Hepatocyte (in vitro differentiated cells): ENCODE measurements around the gene TMC6. TPM values are rescaled to one million over a fixed set of nuclear protein-coding genes. Genes with fewer than 3 reads are reported as not detected.

ENCODE experiments used
- DNase-seq: peaks from one replicate; pipeline ENCODE4 v3.0.0-alpha.2; 2016; ENCODE audit warnings: low spot score
- H2AFZ ChIP-seq: fragments of 200-600 bp; sonication (generic); 2 replicates; pipeline ENCODE4 v1.6.0; 2016; ENCODE audit warnings: antibody characterized with exemption, mild to moderate bottlenecking
- H3K27ac ChIP-seq: fragments of 200-600 bp; sonication (generic); 2 replicates; pipeline ENCODE4 v1.5.1; 2016; ENCODE audit warnings: mild to moderate bottlenecking
- H3K27me3 ChIP-seq: fragments of 200-600 bp; sonication (generic); 2 replicates; pipeline ENCODE4 v1.6.1; 2016
- H3K36me3 ChIP-seq: fragments of 200-600 bp; sonication (generic); replicated peaks from 2 replicates; pipeline ENCODE4 v1.5.1; 2016; ENCODE audit warnings: low read depth; ENCODE audit not compliant: insufficient read depth
- H3K4me1 ChIP-seq: fragments of 200-600 bp; sonication (generic); 2 replicates; pipeline ENCODE4 v1.5.1; 2016; ENCODE audit warnings: mild to moderate bottlenecking, moderate library complexity; ENCODE audit not compliant: insufficient read depth
- H3K4me2 ChIP-seq: fragments of 200-600 bp; sonication (generic); 2 replicates; pipeline ENCODE4 v1.6.0; 2016
- H3K4me3 ChIP-seq: fragments of 200-600 bp; sonication (generic); 2 replicates; pipeline ENCODE4 v1.5.1; 2016; ENCODE audit warnings: mild to moderate bottlenecking
- H3K79me2 ChIP-seq: fragments of 200-600 bp; sonication (generic); 2 replicates; pipeline ENCODE4 v1.6.0; 2017; ENCODE audit warnings: mild to moderate bottlenecking
- H3K9me2 ChIP-seq: fragments of 200-600 bp; sonication (generic); replicated peaks from 2 replicates; pipeline ENCODE4 v1.6.0; 2017; ENCODE audit warnings: mild to moderate bottlenecking; ENCODE audit not compliant: insufficient read depth
- H3K9me3 ChIP-seq: fragments of 200-600 bp; sonication (generic); 2 replicates; pipeline ENCODE4 v1.5.1; 2016; ENCODE audit warnings: low read depth, mild to moderate bottlenecking
- H4K20me1 ChIP-seq: fragments of 200-600 bp; sonication (generic); 2 replicates; pipeline ENCODE4 v1.6.0; 2016; ENCODE audit warnings: mild to moderate bottlenecking; ENCODE audit not compliant: insufficient read depth, poor library complexity, severe bottlenecking
- CTCF ChIP-seq: fragments of 200-600 bp; sonication (generic); IDR thresholded peaks from 2 replicates; pipeline ENCODE4 v1.5.1; 2016; ENCODE audit warnings: antibody characterized with exemption, mild to moderate bottlenecking; ENCODE audit not compliant: poor library complexity
- EZH2 ChIP-seq: fragments of 200-600 bp; sonication (generic); IDR thresholded peaks from 2 replicates; pipeline ENCODE4 v1.6.1; 2016; ENCODE audit warnings: antibody characterized with exemption, mild to moderate bottlenecking, borderline replicate concordance
- EZH2phosphoT487 ChIP-seq: fragments of 200-600 bp; sonication (generic); IDR thresholded peaks from one replicate; pipeline ENCODE4 v1.6.1; 2018; ENCODE audit warnings: antibody characterized with exemption, mild to moderate bottlenecking, low read depth, moderate library complexity; ENCODE audit not compliant: unreplicated experiment, severe bottlenecking
- WGBS: methylation state at CpG from one replicate; pipeline ENCODE4 v1.1.6; 2016; ENCODE audit warnings: low lambda C conversion rate; ENCODE audit errors: missing lambda C conversion rate; 5-methylcytosine and 5-hydroxymethylcytosine counted together
- polyA plus RNA-seq: library from polyadenylated mRNA; unstranded; fragments of >200 nt; fragmentation: Nextera tagmentation; extraction: Ambion mirVana; gene quantifications from 2 replicates; pipeline ENCODE4 v1.2.1, GENCODE V29; 2016
- total RNA-seq: library from RNA; depleted of rRNA; stranded (reverse); fragments of >200 nt; gene quantifications from 2 replicates; pipeline ENCODE4 v1.2.3, GENCODE V29; 2014

Gene TMC6
- total and polyA plus RNA-seq, 2 experiments from 2014 or later: 26.7 to 57.9 TPM

- no peaks in the 10 kb centered on the region for H3K9me3 ChIP-seq
- H3K27me3 ChIP-seq: no peaks in the 10 kb centered on the region
- no peak overlapping the region for H3K4me3 ChIP-seq
- H3K4me2 ChIP-seq: no peak overlapping the region
- H4K20me1 ChIP-seq: no peaks in the 10 kb centered on the region
- no peak overlapping the region for H2AFZ ChIP-seq
- H3K4me1 ChIP-seq: peaks cover 7% of the 10 kb centered on the region
- H3K79me2 ChIP-seq: no peaks in the 10 kb centered on the region
- no peak overlapping the region for H3K27ac ChIP-seq
- no peak for TF ChIP-seq CTCF
- no peak for TF ChIP-seq EZH2phosphoT487
- no peak for TF ChIP-seq EZH2
- no peaks in the 10 kb centered on the region for H3K9me2 ChIP-seq
- WGBS: 89% methylated on average over 11 of the region's 11 CpGs
- no peaks in the 10 kb centered on the region for H3K36me3 ChIP-seq
- DNase-seq: no peak
Measured at GRCh38 chr17:78154903-78155811, 26.6 kb upstream of the TMC6 start.

- Histone ChIP-seq H3K4me1 (peaks cover 7% of the 10 kb centered on the region), H2AFZ (peak overlapping the region; percentile 6), H3K27me3 (no peaks in the 10 kb centered on the region), H3K9me2 (no peaks in the 10 kb centered on the region), H3K27ac (peak overlapping the region; percentile 35), H3K79me2 (no peaks in the 10 kb centered on the region), H4K20me1 (no peaks in the 10 kb centered on the region), H3K4me2 (peak overlapping the region; percentile 31), H3K4me3 (no peak overlapping the region), H3K36me3 (no peaks in the 10 kb centered on the region), H3K9me3 (no peaks in the 10 kb centered on the region)
- TF ChIP-seq EZH2phosphoT487 (no peak), EZH2 (no peak), CTCF (no peak)
- 49% methylated on average over 7 of the region's 7 CpGs for WGBS
- peak; percentile 60 for DNase-seq
Measured at GRCh38 chr17:78151514-78152008, 23.0 kb upstream of the TMC6 start.

DNA sequence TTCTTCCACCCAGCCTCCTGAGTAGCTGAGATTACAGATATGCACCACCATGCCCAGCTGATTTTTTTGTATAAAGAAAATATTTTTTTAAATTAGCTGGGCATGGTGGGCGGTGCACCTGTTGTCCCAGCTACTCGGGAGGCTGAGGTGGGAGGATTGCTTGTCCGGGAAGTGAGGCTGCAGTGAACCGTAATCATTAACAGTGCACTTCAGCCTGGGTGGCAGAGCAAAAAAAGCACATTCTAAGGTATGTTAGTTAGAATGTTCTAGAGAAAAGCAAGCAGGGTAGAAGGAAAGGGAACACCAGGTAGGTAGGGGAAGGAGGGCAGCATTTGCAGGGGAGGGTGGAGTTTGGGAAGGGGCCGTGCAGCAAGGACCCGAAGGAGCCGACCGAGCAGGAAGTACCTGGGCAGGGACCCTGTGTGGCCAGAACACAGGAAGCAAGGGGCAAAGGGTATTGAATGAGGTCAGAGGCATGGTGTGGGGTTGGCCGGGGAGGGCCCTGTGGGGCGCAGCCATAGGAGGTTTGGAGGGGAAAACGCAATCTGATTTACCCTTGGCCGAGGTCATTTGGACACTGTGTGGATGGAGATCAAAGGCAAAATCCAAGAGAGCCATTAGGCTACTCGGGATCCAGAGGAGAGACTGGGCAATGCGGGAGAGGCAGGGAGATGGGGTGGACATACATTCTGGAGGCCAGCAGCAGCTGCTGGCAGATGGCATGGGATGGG lies 19.9 kb upstream of the TMC6 start:
- H3K9me3 ChIP-seq: no peaks in the 10 kb centered on the region
- H3K9me2 ChIP-seq: no peaks in the 10 kb centered on the region
- no peaks in the 10 kb centered on the region for H3K79me2 ChIP-seq
- no peak overlapping the region for H3K4me2 ChIP-seq
- H3K36me3 ChIP-seq: no peaks in the 10 kb centered on the region
- no peak for TF ChIP-seq CTCF
- TF ChIP-seq EZH2: no peak
- no peak for TF ChIP-seq EZH2phosphoT487
- H3K4me1 ChIP-seq: peaks cover 29% of the 10 kb centered on the region
- no peaks in the 10 kb centered on the region for H3K27me3 ChIP-seq
- no peak overlapping the region for H3K27ac ChIP-seq
- no peak overlapping the region for H3K4me3 ChIP-seq
- no peak overlapping the region for H2AFZ ChIP-seq
- no peak for DNase-seq
- WGBS: 83% methylated on average over 14 of the region's 14 CpGs
- no peaks in the 10 kb centered on the region for H4K20me1 ChIP-seq
